GM21576 (cell line): ENCODE measurements around the gene LIAS.

Experiments used
- ATAC-seq: cut with Tn5 transposase; IDR thresholded peaks from one replicate; pipeline ENCODE4 v1.9.1; 2021; ENCODE audit warnings: mild to moderate bottlenecking, moderate library complexity; ENCODE audit not compliant: unreplicated experiment

LIAS gene

GRCh38 chr4:39528061-39528465, 69.2 kb downstream of the LIAS start:
- no peak for ATAC-seq
